Activated CD8-positive, alpha-beta memory T cell treated with anti-CD3 and anti-CD28 coated beads, Interleukin-2, amount 10 ng/mL, durations not matched to agents 7 days and 5 days (primary cell): ENCODE data around the gene MTMR12. TPM values are rescaled to one million over a fixed set of nuclear protein-coding genes. Genes with fewer than 3 reads are reported as not detected.
A peak's percentile ranks its signal among the peaks of the same experiment; 100 is the strongest.
"Not testable (repeated sequence)": the region's sequence is repeated elsewhere in the genome, so short reads cannot be mapped to it uniquely, and the experiment has no call there.

Source experiments
- ATAC-seq: fragments of 150-1000 bp; cut with Tn5 transposase; one replicate; pipeline ENCODE4 v1.10.0; 2021; ENCODE audit warnings: moderate library complexity
- CTCF ChIA-PET: fragments of 350-600 bp; sonication (Branson Sonifier 250); formaldehyde crosslinking; loops from one replicate; lab custom pipeline; 2021; ENCODE audit warnings: antibody characterized with exemption; lab: Charles Lee
- DNase-seq: peaks from one replicate; pipeline ENCODE4 v3.0.0-alpha.2; 2020
- H3K27ac Mint-ChIP-seq: one replicate; pipeline ENCODE4 v1.8.0; 2021; ENCODE audit warnings: mild to moderate bottlenecking, mixed read lengths
- H3K27me3 Mint-ChIP-seq: one replicate; pipeline ENCODE4 v1.8.0; 2021; ENCODE audit warnings: mixed read lengths
- H3K36me3 Mint-ChIP-seq: one replicate; pipeline ENCODE4 v1.8.0; 2021; ENCODE audit warnings: mild to moderate bottlenecking, mixed read lengths
- H3K4me1 Mint-ChIP-seq: one replicate; pipeline ENCODE4 v1.8.0; 2021; ENCODE audit warnings: mixed read lengths
- H3K4me3 Mint-ChIP-seq: one replicate; pipeline ENCODE4 v1.8.0; 2021; ENCODE audit warnings: mild to moderate bottlenecking, moderate library complexity, mixed read lengths
- H3K9me3 Mint-ChIP-seq: one replicate; pipeline ENCODE4 v1.8.0; 2022; ENCODE audit warnings: low read depth, mixed read lengths
- total RNA-seq, 2 experiments: library from RNA; stranded (reverse); gene quantifications; one replicate each; pipeline ENCODE4 v1.2.3, GENCODE V29; 2021

Gene MTMR12
- total RNA-seq, 2 experiments from 2014 or later, result 23.3 to 26.6 TPM

GRCh38 chr5:32319926-32320543 is 7.3 kb upstream of the MTMR12 start:
- CTCF ChIA-PET, result interaction anchor here (0.9 kb wide), 1 partner anchor 87 kb away, joined by 3 read pairs; no protein-coding TSS in a partner anchor
- Mint-ChIP-seq H3K9me3 (peaks cover 5% of the 10 kb centered on the region), H3K27ac (no peak overlapping the region)

GRCh38 chr5:32319392-32319791 is 6.7 kb upstream of the MTMR12 start:
- DNase-seq, result no peak
- Mint-ChIP-seq H3K4me3 (no peak overlapping the region), H3K36me3 (peaks cover 5% of the 10 kb centered on the region), H3K4me1 (no peaks in the 10 kb centered on the region), H3K27ac (no peak overlapping the region), H3K9me3 (peaks cover 5% of the 10 kb centered on the region), H3K27me3 (no peaks in the 10 kb centered on the region)
- ATAC-seq, result no peak
- CTCF ChIA-PET, result interaction anchor here (0.9 kb wide), 1 partner anchor 87 kb away, joined by 3 read pairs; no protein-coding TSS in a partner anchor

More at GRCh38 chr5:32319926-32320543, 7.3 kb upstream of the MTMR12 start:
- Mint-ChIP-seq H3K4me3 (no peak overlapping the region), H3K27me3 (no peaks in the 10 kb centered on the region), H3K36me3 (peaks cover 5% of the 10 kb centered on the region), H3K4me1 (no peaks in the 10 kb centered on the region)
- ATAC-seq (no peak), DNase-seq (no peak)

- no peak overlapping the region for H3K27ac Mint-ChIP-seq
- peaks cover 5% of the 10 kb centered on the region for H3K9me3 Mint-ChIP-seq
- CTCF ChIA-PET, result interaction anchor here (1.0 kb wide), 1 partner anchor 13 kb away, joined by 4 read pairs; no protein-coding TSS in a partner anchor
- no peak for DNase-seq
- no peaks in the 10 kb centered on the region for H3K27me3 Mint-ChIP-seq
- no peak overlapping the region for H3K4me3 Mint-ChIP-seq
- H3K4me1 Mint-ChIP-seq, result peaks cover 2% of the 10 kb centered on the region
- H3K36me3 Mint-ChIP-seq, result peaks cover 5% of the 10 kb centered on the region
- ATAC-seq, result no peak
Measured at GRCh38 chr5:32317041-32317440, 4.3 kb upstream of the MTMR12 start.

GRCh38 chr5:32315221-32316014 is 2.7 kb upstream of the MTMR12 start:
- no peak for ATAC-seq
- Mint-ChIP-seq H3K4me1 (peaks cover 14% of the 10 kb centered on the region), H3K9me3 (no peaks in the 10 kb centered on the region), H3K27me3 (no peaks in the 10 kb centered on the region), H3K36me3 (peaks cover 9% of the 10 kb centered on the region), H3K4me3 (no peak overlapping the region), H3K27ac (no peak overlapping the region)
- CTCF ChIA-PET, result interaction anchor here (1.7 to 2.3 kb wide), 2 partner anchors 14 to 31 kb away, joined by 4 to 5 read pairs; no protein-coding TSS in a partner anchor
- no peak for DNase-seq

DNA sequence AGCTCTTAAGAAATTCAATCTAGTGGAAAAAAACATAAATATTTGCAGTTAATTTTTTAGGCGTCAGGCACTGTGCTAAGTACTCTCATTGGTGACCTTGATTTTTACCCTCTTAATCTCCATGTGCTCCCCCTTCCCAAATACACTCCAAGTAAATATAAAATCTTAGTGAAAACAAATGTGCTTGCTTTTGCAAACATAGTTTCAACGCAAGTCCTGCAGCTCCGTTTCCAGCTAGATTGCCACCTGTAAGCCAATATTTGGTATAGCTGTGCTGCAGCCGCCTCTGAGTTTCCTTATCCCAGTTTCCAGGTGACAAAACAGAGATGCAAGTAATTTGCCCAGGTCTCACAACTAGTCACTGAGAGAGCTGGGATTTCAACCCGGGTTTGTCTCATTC is 1.9 kb upstream of the MTMR12 start:
- no peak overlapping the region for H3K27ac Mint-ChIP-seq
- DNase-seq, result peak; percentile 30
- no peak for ATAC-seq
- no peaks in the 10 kb centered on the region for H3K27me3 Mint-ChIP-seq
- H3K4me1 Mint-ChIP-seq, result peaks cover 19% of the 10 kb centered on the region
- H3K4me3 Mint-ChIP-seq, result peak overlapping the region; percentile 81
- peaks cover 12% of the 10 kb centered on the region for H3K36me3 Mint-ChIP-seq
- CTCF ChIA-PET, result interaction anchor here (1.7 to 2.3 kb wide), 2 partner anchors 14 to 30 kb away, joined by 4 to 5 read pairs; no protein-coding TSS in a partner anchor
- no peaks in the 10 kb centered on the region for H3K9me3 Mint-ChIP-seq

GRCh38 chr5:32314152-32314488 is 1.4 kb upstream of the MTMR12 start:
- Mint-ChIP-seq H3K27ac (peak overlapping the region; percentile 46), H3K4me3 (peak overlapping the region; percentile 81), H3K36me3 (peaks cover 16% of the 10 kb centered on the region), H3K4me1 (peaks cover 23% of the 10 kb centered on the region)
- DNase-seq, H3K27me3 Mint-ChIP-seq, ATAC-seq, H3K9me3 Mint-ChIP-seq: not testable (repeated sequence)
- CTCF ChIA-PET, result interaction anchor here (1.7 to 2.3 kb wide), 2 partner anchors 15 to 29 kb away, joined by 4 to 5 read pairs; no protein-coding TSS in a partner anchor

DNA sequence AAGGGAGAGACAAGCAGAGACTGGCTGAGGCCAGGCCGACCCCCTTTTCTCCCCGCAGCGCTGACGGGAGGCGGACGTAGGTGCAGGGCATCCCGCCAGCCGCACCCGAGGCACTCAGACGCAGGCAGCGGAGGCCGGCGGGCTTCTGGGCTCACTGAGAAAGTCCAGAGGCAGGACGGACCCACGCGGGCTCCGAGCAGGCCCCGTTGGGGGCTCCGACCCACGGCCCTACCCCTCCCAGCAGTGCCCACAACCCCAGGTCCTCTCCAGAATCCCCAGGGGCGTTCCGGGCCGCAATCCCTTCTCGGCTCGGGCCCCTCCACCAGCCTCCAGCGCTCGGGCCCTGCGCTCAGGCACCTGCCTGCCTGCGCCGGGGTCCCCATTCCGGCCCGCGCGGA is 543 bp downstream of the MTMR12 start:
- H3K9me3 Mint-ChIP-seq, result no peaks in the 10 kb centered on the region
- ATAC-seq (peak; percentile 24), DNase-seq (peak; percentile 71)
- H3K27ac Mint-ChIP-seq, result peak overlapping the region; percentile 77
- H3K4me3 Mint-ChIP-seq, result peak overlapping the region; percentile 81
- H3K27me3 Mint-ChIP-seq, result no peaks in the 10 kb centered on the region
- CTCF ChIA-PET, result interaction anchor here (1.7 kb wide), 1 partner anchor 80 kb away, joined by 6 read pairs; no protein-coding TSS in a partner anchor
- peaks cover 21% of the 10 kb centered on the region for H3K36me3 Mint-ChIP-seq
- H3K4me1 Mint-ChIP-seq, result peaks cover 23% of the 10 kb centered on the region

DNA sequence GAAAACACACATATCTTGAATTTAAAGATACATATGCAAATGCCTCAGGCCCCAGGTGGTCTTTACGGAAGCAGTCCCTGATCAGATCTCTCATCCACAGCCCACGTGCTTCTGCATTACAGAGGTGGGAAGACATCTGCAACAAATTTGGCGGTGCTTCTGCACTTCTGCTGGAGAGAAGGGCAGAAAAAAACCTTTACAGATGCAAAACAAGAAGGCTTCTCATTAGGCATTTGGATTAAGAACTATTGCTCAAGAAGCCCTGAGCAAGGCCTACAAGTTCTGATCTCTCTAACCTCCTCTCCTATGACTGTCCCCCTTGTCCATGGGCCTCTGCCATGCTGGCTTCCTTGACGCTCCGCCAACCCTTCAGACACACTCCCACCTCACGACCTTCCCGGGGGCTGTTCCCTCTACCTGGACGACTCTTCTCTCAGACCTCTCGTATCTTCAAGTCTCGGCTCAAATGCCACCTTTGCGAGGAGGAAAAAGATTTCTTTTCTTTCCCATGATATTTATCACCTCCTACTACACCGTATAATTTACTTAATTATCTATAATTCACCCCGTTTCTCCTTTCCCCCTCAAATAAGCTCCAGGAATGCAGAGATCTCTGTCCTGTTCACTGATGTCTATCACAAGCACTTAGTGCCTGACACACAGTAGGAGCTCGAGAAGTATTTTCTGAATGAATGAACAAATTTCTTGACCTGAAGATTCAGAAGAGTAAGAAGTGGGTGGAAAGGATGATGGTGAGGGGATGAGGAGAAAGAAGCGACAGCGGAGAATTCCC is 1.1 kb downstream of the MTMR12 start:
- peak overlapping the region; percentile 77 for H3K27ac Mint-ChIP-seq
- peak overlapping the region; percentile 81 for H3K4me3 Mint-ChIP-seq
- DNase-seq, result no peak
- H3K36me3 Mint-ChIP-seq, result peaks cover 21% of the 10 kb centered on the region
- no peaks in the 10 kb centered on the region for H3K9me3 Mint-ChIP-seq
- CTCF ChIA-PET, result interaction anchor here (1.7 kb wide), 1 partner anchor 79 kb away, joined by 6 read pairs; no protein-coding TSS in a partner anchor
- H3K27me3 Mint-ChIP-seq, result no peaks in the 10 kb centered on the region
- peaks cover 23% of the 10 kb centered on the region for H3K4me1 Mint-ChIP-seq
- ATAC-seq, result no peak

DNA sequence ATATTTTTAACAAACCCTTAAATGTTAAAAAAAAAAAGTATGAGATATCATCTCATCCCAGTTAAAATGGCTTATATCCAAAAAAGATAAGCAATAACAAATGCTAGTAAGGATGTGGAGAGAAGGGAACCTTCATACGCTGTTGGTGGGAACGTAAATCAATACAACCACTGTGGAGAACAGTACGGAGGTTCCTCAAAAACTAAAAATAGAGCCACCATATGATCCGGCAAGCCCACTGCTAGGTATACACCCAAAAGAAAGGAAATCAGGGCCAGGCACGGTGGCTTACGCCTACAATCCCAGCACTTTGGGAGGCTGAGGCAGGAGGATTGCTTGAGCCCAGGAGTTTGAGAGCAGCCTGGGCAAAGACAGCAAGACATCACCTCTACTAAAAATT is 3.0 kb downstream of the MTMR12 start:
- Mint-ChIP-seq H3K27me3 (no peaks in the 10 kb centered on the region), H3K9me3 (no peaks in the 10 kb centered on the region), H3K36me3 (peaks cover 23% of the 10 kb centered on the region), H3K27ac (no peak overlapping the region), H3K4me3 (no peak overlapping the region), H3K4me1 (peaks cover 26% of the 10 kb centered on the region)
- no peak for ATAC-seq
- CTCF ChIA-PET, result no interaction called here
- DNase-seq, result no peak

DNA sequence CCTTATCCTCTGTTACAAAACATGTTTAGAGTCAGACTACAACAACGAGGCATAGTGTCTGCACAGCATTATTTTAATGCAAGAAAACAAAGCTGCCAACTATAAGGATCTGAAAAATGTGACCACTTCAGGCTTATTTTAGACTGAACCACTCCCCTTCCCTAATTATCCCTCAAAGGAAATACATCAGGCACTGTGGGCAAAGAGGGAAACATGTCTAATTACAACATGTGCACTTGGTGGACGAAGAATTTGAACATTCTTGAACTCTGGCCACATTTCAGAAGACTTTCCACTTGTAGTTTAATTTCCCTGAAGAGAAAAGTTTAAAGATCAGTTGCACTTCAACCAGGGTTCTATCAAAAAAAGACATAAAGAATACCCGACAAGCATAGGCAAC is 3.8 kb downstream of the MTMR12 start:
- Mint-ChIP-seq H3K27ac (no peak overlapping the region), H3K9me3 (no peaks in the 10 kb centered on the region), H3K4me3 (no peak overlapping the region), H3K36me3 (peaks cover 23% of the 10 kb centered on the region), H3K27me3 (no peaks in the 10 kb centered on the region), H3K4me1 (peaks cover 27% of the 10 kb centered on the region)
- no peak for ATAC-seq
- CTCF ChIA-PET, result no interaction called here
- DNase-seq, result no peak

GRCh38 chr5:32307769-32308194 is 5.0 kb downstream of the MTMR12 start:
- ATAC-seq (no peak), DNase-seq (no peak)
- no peaks in the 10 kb centered on the region for H3K27me3 Mint-ChIP-seq
- H3K27ac Mint-ChIP-seq, result no peak overlapping the region
- no peak overlapping the region for H3K4me3 Mint-ChIP-seq
- CTCF ChIA-PET, result interaction anchor here (1.0 kb wide), 1 partner anchor 21 kb away, joined by 4 read pairs; no protein-coding TSS in a partner anchor
- peaks cover 23% of the 10 kb centered on the region for H3K36me3 Mint-ChIP-seq
- H3K4me1 Mint-ChIP-seq, result peaks cover 34% of the 10 kb centered on the region
- no peaks in the 10 kb centered on the region for H3K9me3 Mint-ChIP-seq

GRCh38 chr5:32304622-32305021 is 8.1 kb downstream of the MTMR12 start:
- Mint-ChIP-seq H3K9me3 (no peaks in the 10 kb centered on the region), H3K27me3 (no peaks in the 10 kb centered on the region), H3K4me1 (peaks cover 23% of the 10 kb centered on the region), H3K4me3 (no peak overlapping the region), H3K36me3 (peaks cover 11% of the 10 kb centered on the region), H3K27ac (no peak overlapping the region)
- CTCF ChIA-PET, result no interaction called here
- ATAC-seq (no peak), DNase-seq (no peak)

GRCh38 chr5:32303755-32304120 is 9.0 kb downstream of the MTMR12 start:
- Mint-ChIP-seq H3K9me3 (no peaks in the 10 kb centered on the region), H3K27me3 (no peaks in the 10 kb centered on the region), H3K4me3 (no peak overlapping the region), H3K4me1 (peaks cover 27% of the 10 kb centered on the region), H3K27ac (no peak overlapping the region), H3K36me3 (peaks cover 9% of the 10 kb centered on the region)
- CTCF ChIA-PET, result no interaction called here
- DNase-seq (no peak), ATAC-seq (no peak)
